Stimulated activated CD4-positive, alpha-beta T cell treated with anti-CD3 and anti-CD28 coated beads, Interleukin-12 subunit alpha, Interleukin-12 subunit beta, amount 100 ng/mL, for 4 hours (primary cell): ENCODE results near the gene RAD51B.
"Not testable (repeated sequence)": the region's sequence is repeated elsewhere in the genome, so short reads cannot be mapped to it uniquely, and the experiment has no call there.

Source experiments
- DNase-seq: peaks from one replicate; pipeline ENCODE4 v3.0.0-alpha.2; 2020

Gene RAD51B

DNA sequence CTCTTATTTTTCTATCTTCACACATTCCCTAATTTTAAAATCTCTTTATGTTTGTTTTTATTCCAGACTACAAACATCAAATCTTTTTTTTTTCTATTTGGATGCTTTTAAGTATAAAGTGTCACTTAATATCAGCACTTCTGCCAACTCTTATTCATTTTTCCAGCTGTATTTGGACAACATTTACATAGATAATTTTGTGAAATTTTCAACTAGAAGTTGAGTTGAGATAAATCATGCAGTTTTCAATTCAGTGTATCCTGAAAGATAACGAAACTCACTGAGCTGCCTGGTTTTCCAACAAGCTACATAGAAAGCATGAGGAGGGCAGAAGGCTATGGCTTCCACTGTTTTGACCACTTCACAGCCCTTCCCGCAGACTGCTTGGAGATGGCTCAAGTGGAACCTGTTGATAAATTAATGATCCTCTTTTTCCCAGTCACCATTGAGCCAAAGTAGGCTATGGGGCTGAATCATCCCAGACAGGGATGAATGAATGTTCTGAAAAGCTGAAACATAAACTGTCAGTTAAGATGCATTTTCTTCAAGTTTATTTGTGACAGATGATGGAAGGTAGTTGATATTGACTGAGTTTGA lies 213.9 kb downstream of the RAD51B start:
- DNase-seq: no peak

DNA sequence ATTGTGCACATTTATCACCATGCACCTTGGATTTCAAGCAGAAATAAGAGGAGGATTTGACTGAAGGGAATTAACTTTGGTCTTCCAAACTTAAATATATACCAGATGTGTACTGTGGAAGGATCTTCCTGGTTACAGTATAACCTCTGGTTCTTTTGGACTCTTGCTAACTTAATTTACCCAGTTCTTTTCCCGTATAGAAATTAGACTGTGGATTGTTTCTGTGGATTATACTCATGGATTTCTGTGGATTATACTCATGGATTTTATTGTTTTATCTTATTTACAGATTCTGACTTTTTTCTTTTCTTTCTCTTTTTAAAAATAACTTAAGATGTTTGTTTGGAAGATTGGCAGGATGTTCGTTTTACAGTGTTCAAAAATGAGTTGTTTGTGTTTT lies 215.3 kb downstream of the RAD51B start:
- no peak for DNase-seq

DNA sequence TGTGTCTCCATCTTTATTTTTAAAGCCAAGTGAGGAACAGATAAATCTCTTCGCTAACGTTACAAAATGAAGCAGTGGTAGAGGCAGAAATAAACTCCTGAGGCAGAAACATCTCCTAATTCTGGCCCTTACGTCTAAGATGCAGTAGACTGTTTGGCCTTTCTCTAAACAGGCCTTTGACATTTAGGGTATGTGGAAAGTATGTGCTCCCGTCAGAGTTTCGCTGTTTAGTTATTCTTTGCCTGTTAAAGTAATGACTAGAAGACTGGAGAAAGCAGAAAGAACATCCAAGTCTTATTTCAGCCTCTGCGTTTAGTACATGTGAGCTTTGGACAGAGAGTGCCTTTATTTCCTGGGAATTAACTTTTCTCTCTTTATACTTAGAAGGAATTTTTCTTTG lies 216.6 kb downstream of the RAD51B start:
- DNase-seq: no peak

GRCh38 chr14:68039593-68039992 lies 220.0 kb downstream of the RAD51B start:
- no peak for DNase-seq

GRCh38 chr14:68040633-68041369 lies 221.2 kb downstream of the RAD51B start:
- no peak for DNase-seq

GRCh38 chr14:68041876-68042354 lies 222.3 kb downstream of the RAD51B start:
- DNase-seq: no peak

- no peak for DNase-seq
These were observed 223.1 kb downstream of the RAD51B start for GRCh38 chr14:68042586-68043210.

GRCh38 chr14:68043752-68044151 lies 224.2 kb downstream of the RAD51B start:
- DNase-seq: no peak

DNA sequence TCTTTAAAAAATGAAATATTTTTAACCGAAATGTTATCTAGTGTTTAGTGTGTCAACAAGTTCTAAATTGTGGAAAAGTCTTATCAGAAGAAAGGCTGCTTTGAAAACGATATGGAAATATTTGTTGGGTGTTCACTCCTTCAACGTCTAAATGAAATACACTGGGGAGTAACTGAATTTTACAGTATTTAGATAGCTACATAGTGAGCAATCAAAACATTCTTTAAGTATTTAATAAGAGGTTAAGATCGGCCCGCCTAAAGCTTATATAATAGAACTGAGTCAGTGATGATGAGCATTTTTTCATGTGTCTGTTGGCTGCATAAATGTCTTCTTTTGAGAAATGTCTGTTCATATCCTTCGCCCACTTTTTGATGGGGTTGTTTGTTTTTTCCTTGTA lies 228.3 kb downstream of the RAD51B start:
- no peak for DNase-seq

GRCh38 chr14:68048815-68049214 lies 229.2 kb downstream of the RAD51B start:
- not testable (repeated sequence) for DNase-seq

DNA sequence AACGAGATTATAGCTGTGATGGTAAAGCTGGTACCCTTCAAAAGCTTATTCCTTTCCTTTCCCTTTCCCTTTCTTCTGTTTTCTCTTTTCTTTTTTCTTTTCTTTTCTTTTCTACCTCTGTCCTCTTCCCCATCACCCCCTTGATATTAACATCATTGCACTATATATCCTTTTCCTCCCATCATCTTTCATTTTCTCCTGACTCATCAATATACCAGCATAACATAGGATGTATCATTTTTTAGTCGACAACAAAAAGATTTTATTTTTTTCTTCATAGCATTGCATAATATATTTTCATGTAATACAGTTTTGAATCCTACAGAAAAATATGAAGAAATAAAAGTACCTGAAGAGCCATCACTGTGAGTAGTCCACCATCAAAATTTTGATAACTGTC lies 230.6 kb downstream of the RAD51B start:
- DNase-seq: no peak

- DNase-seq: no peak
These were observed 231.6 kb downstream of the RAD51B start for GRCh38 chr14:68051146-68051545.

GRCh38 chr14:68060198-68060597 lies 240.6 kb downstream of the RAD51B start:
- no peak for DNase-seq

DNA sequence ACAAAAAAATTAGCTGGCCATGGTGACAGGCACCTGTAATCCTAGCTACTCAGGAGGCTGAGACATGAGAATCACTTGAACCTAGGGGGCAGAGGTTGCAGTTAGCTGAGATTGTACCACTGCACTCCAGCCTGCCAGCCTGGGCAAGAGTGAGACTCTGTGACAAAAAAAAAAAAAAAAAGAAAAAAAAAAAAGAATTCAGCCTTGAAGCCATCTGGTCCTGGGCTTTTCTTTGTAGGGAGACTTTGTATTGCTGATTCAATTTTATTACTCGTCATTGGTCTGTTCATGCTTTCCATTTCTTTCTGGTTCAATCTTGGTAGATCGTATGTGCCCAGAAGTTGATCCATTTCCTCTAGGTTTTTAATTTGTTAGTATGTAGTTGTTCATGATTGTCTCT lies 243.1 kb downstream of the RAD51B start:
- no peak for DNase-seq

DNA sequence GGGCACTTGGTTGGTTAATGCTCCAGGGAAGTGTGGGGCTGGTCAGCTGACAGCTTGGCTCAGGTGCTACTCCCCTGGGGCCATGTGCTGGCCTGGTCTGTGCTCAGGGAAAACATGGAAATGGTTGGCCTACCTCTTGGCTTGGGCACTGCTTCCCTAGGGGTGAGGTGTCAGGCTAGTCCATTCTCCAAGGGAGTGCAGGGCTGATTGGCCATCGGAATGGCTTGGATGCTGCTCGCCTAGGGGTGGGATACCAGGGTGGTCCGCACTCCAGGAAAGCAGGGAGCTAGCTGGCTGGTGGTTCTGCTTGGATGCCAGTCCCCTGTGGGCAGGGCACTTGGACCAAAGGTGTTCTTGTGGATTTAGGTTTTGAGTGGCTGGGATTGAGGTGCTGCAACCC lies 245.7 kb downstream of the RAD51B start:
- no peak for DNase-seq

- DNase-seq: no peak
These were observed 255.3 kb downstream of the RAD51B start for GRCh38 chr14:68074765-68075381.

DNA sequence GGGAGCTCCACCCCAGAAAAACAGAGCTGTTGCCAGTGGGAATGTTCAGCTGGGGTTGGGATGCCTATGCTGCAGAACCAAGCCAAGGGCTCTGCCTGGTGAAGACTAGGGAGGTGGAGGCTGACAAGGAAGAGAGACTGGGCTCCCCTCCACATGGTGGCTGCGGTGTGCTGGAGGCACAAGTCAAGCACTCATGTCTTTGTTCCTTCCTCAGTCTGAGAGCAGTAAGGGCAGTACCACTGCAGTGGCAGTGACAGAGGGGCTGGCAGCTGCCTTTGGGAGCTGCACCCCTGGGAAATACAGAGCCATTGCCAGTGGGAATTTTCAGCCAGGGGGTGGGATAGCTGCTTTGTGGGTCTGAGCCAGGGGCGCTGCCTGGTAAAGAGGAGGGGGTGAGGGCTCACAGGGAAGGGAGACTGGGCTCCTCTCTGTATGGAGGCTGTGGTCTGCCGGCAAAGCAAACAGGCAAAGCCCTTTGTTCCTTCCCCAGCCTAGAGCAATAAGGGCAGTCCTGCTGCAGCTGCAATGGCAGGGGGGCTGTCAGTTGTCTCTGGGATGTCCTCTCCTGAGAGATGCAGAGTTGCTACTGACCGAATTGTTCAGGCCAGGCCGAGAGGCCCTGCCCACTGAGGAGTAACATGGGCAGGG lies 255.9 kb downstream of the RAD51B start:
- no peak for DNase-seq

GRCh38 chr14:68076451-68076850 lies 256.9 kb downstream of the RAD51B start:
- no peak for DNase-seq

GRCh38 chr14:68079941-68080697 lies 260.5 kb downstream of the RAD51B start:
- DNase-seq: no peak

DNA sequence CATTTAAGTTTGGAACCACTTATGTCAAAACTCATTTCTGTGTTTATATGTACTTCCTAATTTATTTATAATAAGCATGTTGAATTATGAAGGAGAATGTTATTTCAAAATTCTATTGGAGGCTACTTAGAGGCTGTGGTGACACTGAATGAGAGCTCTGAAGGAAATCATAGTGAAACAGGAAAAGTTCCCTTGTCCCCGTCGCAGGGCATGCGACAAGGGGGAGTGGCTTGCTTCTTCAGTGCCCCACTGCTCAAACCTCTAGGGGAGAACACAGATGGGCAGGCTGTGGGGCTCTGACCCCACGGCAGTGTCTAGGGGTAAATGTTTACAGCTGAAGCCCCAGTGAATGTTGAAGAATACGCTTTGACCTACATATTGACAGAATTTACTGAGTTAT lies 261.9 kb downstream of the RAD51B start:
- no peak for DNase-seq

DNA sequence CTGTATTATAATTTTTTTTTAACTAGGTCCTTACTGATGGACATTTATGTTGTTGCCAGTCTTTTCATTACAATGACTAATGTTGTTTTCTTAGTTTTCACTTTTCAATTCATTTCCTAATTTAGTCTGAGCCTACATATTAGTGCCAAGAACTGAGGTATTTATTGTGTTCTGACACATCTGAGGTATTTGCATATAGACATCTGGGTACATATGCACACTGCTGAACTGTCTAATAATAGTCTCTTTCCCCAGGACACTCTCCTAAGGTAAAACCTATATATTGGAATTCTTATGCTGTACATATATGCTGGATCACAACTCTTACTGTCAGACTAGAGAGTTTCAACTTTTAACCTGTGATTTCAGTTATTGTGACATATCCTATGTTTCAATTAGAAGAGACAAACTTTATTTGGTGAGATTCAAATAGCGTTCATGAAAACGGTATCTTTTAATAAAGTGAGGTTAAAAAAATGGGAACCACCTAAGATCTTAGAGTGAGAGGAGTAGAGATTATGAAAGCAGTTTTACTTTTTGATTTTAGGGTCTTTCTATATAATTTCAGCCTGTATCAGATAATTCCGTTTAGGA lies 263.2 kb downstream of the RAD51B start:
- no peak for DNase-seq

GRCh38 chr14:68084256-68084655 lies 264.7 kb downstream of the RAD51B start:
- DNase-seq: no peak
